AG10803 (cell line): ENCODE measurements around the gene TRAPPC3L.

Experiments used
- DNase-seq: peaks from one replicate; pipeline ENCODE4 v3.0.0; 2010; ENCODE audit warnings: low read depth
- H3K4me3 ChIP-seq: 2 replicates; pipeline ENCODE4 v1.5.1; 2011; ENCODE audit warnings: mild to moderate bottlenecking, low read length, control low read depth
- TF ChIP-seq, protein P1 (sequence below): conservative IDR thresholded peaks from 2 replicates; pipeline ENCODE4 v1.5.1; 2011; ENCODE audit warnings: mild to moderate bottlenecking, low read length, control low read depth, inconsistent platforms

The TRAPPC3L gene

DNA sequence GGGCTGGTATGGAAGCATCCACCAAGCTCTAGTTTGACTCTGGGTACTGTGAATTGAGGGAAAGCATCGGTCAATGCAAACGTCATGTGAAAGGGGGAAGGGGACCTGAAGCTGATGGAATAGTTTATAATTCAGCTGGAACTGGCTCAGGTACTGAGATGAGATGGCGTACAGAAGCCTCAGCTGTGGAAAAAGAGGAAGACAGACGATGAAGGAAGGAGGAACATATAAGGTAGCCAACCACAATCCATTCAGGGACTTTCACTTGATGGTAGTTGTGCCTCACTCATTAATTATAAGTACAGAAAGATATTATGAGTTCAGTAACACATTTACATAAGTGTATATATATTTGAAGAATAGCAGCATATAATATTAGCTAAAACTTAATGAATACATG, 31.4 kb downstream of the TRAPPC3L start:
- H3K4me3 ChIP-seq = no peak overlapping the region
- TF ChIP-seq, protein P1, sequence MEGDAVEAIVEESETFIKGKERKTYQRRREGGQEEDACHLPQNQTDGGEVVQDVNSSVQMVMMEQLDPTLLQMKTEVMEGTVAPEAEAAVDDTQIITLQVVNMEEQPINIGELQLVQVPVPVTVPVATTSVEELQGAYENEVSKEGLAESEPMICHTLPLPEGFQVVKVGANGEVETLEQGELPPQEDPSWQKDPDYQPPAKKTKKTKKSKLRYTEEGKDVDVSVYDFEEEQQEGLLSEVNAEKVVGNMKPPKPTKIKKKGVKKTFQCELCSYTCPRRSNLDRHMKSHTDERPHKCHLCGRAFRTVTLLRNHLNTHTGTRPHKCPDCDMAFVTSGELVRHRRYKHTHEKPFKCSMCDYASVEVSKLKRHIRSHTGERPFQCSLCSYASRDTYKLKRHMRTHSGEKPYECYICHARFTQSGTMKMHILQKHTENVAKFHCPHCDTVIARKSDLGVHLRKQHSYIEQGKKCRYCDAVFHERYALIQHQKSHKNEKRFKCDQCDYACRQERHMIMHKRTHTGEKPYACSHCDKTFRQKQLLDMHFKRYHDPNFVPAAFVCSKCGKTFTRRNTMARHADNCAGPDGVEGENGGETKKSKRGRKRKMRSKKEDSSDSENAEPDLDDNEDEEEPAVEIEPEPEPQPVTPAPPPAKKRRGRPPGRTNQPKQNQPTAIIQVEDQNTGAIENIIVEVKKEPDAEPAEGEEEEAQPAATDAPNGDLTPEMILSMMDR = no peak
- no peak for DNase-seq

DNA sequence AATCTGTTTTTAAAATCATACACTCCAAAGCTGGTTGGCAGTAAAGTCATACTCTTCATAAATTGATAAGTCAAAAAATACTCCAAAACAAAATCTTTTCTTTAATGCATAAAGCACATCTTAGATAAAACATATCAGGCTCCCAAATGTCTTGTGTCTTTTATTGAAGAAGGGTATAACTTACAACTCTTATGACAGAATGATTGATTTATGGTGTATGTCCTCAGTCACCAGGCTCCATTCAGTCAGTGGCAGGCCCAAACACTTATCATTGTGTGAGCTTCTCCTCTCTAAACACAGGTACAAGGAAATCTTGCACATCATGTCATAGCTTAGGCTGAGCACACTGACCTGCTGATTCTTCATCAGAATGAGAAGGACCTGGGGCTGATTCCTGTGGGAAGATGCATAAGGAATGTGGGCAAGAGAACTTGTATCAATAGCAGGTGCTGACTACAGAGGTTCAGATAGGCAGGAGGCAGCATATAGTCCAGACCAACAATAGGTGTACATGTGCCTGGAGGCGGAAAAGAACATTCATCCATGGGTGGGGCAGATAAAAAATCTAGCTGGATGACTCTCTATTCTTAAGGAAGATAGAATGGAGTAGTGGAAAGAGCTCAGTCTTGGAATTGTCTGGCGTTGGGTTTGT, 32.1 kb downstream of the TRAPPC3L start:
- TF ChIP-seq, protein P1 = no peak
- no peak for DNase-seq
- H3K4me3 ChIP-seq = peak overlapping the region; percentile 67

DNA sequence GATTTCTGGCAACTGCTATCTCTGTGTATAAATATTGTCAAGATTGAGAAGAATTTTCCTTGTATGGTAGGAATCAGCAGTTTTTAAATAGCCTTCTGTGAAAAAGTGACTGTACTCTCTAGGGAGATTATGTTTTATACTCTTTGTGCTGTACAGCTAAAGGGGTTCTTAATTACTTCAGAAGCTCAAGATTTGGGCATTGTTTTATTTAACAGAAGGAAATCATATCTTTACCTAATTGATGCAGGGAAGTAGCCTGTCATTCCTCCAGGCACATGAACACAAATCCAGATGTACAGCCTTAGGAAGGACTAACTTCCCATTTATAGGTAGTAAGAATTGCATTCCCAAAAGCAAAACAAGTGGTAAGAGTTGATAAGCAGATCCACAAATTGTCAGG, 32.8 kb downstream of the TRAPPC3L start:
- peak overlapping the region; percentile 67 for H3K4me3 ChIP-seq
- TF ChIP-seq, protein P1 = no peak
- no peak for DNase-seq

DNA sequence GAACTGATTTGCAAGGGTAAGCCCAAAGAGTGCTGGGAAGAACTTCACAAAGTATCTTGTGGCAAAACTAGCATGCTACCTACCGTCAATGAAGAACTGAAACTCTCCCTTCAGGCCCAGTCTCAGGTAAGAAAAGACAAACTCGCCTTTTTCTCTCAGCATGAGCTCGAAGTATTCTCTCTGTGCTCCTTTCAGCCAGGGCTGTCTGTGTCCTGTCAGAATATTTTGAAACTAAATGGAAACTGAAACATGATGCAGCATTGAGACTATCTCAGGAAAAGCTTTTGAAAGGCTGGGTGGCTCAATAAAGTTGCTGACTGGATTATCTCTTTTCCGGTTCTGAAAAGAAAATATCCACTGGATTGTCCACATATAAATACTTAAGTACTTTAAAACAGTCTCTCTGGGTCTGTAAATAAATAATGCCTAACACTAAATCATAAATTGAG, 33.3 kb downstream of the TRAPPC3L start:
- DNase-seq = no peak
- TF ChIP-seq, protein P1 = no peak
- H3K4me3 ChIP-seq = peak overlapping the region; percentile 67

DNA sequence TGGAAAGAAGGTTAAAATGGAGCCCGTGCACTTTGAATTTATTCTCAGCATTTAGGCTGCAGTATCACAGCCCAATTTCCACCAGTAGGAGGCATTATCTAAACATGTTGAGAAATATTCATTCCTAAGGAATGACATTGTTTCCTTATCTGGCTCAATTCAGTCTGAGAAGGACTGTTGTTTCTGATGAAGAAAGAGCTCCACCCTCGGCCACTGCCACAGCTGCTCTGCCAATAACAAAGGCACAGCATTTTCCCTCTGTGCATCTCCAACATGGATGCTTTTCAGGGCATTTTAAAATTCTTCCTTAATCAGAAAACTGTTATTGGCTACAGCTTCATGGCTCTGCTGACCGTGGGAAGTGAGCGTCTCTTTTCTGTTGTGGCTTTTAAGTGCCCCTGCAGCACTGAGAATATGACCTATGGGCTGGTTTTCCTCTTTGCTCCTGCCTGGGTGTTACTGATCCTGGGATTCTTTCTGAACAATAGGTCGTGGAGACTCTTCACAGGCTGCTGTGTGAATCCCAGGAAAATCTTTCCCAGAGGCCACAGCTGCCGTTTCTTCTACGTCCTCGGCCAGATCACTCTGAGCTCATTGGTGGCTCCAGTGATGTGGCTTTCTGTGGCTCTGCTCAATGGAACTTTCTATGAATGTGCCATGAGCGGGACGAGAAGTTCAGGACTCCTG, 33.9 kb downstream of the TRAPPC3L start, which contains the start of gene CALHM5:
CALHM5 (plus strand) TSS at position 216 of the 687 bp plus-strand sequence; CDS start at position 274, 58 bp downstream.
- TF ChIP-seq, protein P1 = peak; percentile 80
- H3K4me3 ChIP-seq = peak within 1 kb of the TSS; percentile 67
- peak; percentile 90 for DNase-seq

DNA sequence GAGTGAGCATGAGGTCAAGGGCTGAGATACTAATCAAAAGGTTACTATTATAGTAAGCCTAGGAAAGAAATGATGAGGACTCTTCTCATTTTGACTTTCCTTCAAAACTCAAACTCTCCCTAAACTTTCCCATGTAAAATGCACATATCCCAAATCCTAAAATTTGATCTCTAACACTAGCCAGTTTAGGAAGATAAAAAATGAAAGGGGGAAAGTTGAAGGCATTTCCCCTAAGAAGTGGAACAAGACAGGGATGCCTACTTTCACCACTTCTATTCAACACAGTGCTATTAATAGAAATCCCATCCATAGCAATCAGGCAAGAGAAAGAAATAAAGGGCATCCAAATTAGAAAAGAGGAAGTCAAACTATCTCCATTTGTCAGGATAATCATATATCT, 37.0 kb downstream of the TRAPPC3L start:
- TF ChIP-seq, protein P1 = no peak
- no peak for DNase-seq
- no peak overlapping the region for H3K4me3 ChIP-seq

DNA sequence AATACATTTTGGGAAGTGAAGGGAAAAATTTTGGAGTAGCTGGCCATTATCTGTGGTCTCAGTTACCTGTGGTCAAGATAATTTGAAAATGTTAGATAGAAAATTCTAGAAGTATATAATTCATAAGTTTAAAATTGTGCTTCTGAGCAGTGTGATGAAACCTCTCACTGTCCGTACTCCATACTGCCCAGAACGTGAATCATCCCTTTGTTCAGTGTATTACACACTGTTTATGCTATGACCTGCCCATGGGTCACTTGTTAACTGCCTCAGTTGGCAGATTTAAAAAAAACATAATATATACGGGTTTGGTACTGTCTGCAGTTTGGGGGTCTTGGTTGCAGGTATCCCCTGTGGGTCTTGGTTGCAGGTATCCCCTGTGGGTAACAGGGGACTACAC, 38.2 kb downstream of the TRAPPC3L start:
- TF ChIP-seq, protein P1 = no peak
- peak; percentile 9 for DNase-seq
- H3K4me3 ChIP-seq = no peak overlapping the region
